GM10266 (cell line): ENCODE data around the gene RIGI.
"Not testable (repeated sequence)": the region's sequence is repeated elsewhere in the genome, so short reads cannot be mapped to it uniquely, and the experiment has no call there.

ENCODE experiments used
- DNase-seq: peaks from one replicate; pipeline ENCODE4 v3.0.0; 2012; ENCODE audit errors: extremely low spot score
- CTCF ChIP-seq: IDR thresholded peaks from 2 replicates; pipeline ENCODE4 v1.5.1; 2012; ENCODE audit warnings: mild to moderate bottlenecking, low read depth; ENCODE audit not compliant: control insufficient read depth, insufficient read depth; ENCODE audit errors: missing control alignments

The RIGI gene

GRCh38 chr9:32551276-32552051, 25.5 kb upstream of the RIGI start:
- peak; percentile 34 for DNase-seq
- TF ChIP-seq CTCF = no peak

GRCh38 chr9:32550562-32551275, 24.7 kb upstream of the RIGI start:
- DNase-seq = peak; percentile 97
- TF ChIP-seq CTCF = peak; percentile 37

- peak; percentile 15 for DNase-seq
- peak; percentile 14 for TF ChIP-seq CTCF
Observed at GRCh38 chr9:32550150-32550561, 24.2 kb upstream of the RIGI start.

- DNase-seq = not testable (repeated sequence)
Observed at GRCh38 chr9:32548213-32548612, 22.2 kb upstream of the RIGI start.

- no peak for TF ChIP-seq CTCF
- no peak for DNase-seq
Observed at GRCh38 chr9:32545884-32546283, 19.9 kb upstream of the RIGI start.

GRCh38 chr9:32543047-32543446, 17.1 kb upstream of the RIGI start:
- no peak for DNase-seq
- no peak for TF ChIP-seq CTCF

GRCh38 chr9:32533816-32534215, 7.8 kb upstream of the RIGI start:
- no peak for TF ChIP-seq CTCF
- DNase-seq = no peak
